ENCODE measurements around the gene PIAS3.
"Not testable (repeated sequence)": the region's sequence is repeated elsewhere in the genome, so short reads cannot be mapped to it uniquely, and the experiment has no call there.

Gene PIAS3

GRCh38 chr1:145843031-145843430 is 15.8 kb downstream of the PIAS3 start:
- no peak overlapping the region for H3K9ac ChIP-seq (ENCODE audit: low read depth, low read length)

GRCh38 chr1:145837656-145838055 is 21.2 kb downstream of the PIAS3 start:
- no peaks in the 10 kb centered on the region for H3K27me3 ChIP-seq (ENCODE audit: control insufficient read depth, insufficient read depth, low read length)
- H3K9me3 ChIP-seq (ENCODE audit: control insufficient read depth, insufficient read depth, low read length), result no peaks in the 10 kb centered on the region
- H3K9ac ChIP-seq (ENCODE audit: low read depth, low read length), result no peak overlapping the region
- H3K4me3 ChIP-seq (ENCODE audit: low read depth, low read length), result no peak overlapping the region
- H3K4me1 ChIP-seq (ENCODE audit: control insufficient read depth, insufficient read depth, low read length), result no peaks in the 10 kb centered on the region
- H3K36me3 ChIP-seq (ENCODE audit: control insufficient read depth, insufficient read depth, low read length), result peaks cover 20% of the 10 kb centered on the region

More at GRCh38 chr1:145843031-145843430, 15.8 kb downstream of the PIAS3 start:
- H3K9me3 ChIP-seq (ENCODE audit: control insufficient read depth, insufficient read depth, low read length), result no peaks in the 10 kb centered on the region
- H3K4me1 ChIP-seq (ENCODE audit: control insufficient read depth, insufficient read depth, low read length), result no peaks in the 10 kb centered on the region
- no peak overlapping the region for H3K4me3 ChIP-seq (ENCODE audit: low read depth, low read length)
- H3K27me3 ChIP-seq (ENCODE audit: control insufficient read depth, insufficient read depth, low read length), result no peaks in the 10 kb centered on the region
- H3K36me3 ChIP-seq (ENCODE audit: control insufficient read depth, insufficient read depth, low read length), result peaks cover 12% of the 10 kb centered on the region

- not testable (repeated sequence) for H3K9me3 ChIP-seq (ENCODE audit: control insufficient read depth, insufficient read depth, low read length); H3K4me1 ChIP-seq (ENCODE audit: control insufficient read depth, insufficient read depth, low read length); H3K9ac ChIP-seq (ENCODE audit: low read depth, low read length); H3K27me3 ChIP-seq (ENCODE audit: control insufficient read depth, insufficient read depth, low read length); H3K4me3 ChIP-seq (ENCODE audit: low read depth, low read length)
- peaks cover 22% of the 10 kb centered on the region for H3K36me3 ChIP-seq (ENCODE audit: control insufficient read depth, insufficient read depth, low read length)
Observed at GRCh38 chr1:145830810-145831209, 28.1 kb downstream of the PIAS3 start.

DNA sequence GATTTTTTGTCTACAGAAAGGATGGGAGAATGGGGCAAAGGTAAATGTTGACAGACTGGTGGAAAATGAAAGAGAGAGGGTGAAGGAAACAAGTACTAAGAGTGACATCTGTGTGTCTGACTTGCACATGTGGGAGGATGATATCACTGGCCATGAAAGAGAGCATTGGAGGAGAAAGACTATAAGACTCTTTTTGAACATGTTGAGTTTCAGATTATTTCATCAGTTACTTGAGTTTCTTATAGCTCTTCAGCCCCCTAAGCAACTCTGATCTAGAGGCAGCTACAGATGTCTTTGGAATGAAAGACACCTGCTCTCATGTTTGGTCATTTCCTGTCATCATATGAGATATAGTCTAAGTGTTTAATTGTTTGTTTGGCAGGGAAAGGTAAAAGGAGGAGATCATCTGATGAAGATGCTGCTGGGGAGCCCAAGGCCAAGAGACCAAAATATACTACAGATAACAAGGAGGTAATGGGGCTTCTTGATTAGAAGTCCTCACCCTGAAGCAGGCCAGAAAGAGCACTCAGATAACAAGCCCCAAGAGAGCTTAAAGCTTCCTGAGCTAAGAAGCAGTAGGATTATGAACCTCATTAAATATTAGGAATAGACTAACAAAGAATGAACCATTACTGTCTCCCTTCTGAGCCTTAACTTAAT is 30.4 kb downstream of the PIAS3 start:
- no peak overlapping the region for H3K4me3 ChIP-seq (ENCODE audit: low read depth, low read length)
- H3K9ac ChIP-seq (ENCODE audit: low read depth, low read length), result no peak overlapping the region
- no peaks in the 10 kb centered on the region for H3K27me3 ChIP-seq (ENCODE audit: control insufficient read depth, insufficient read depth, low read length)
- no peaks in the 10 kb centered on the region for H3K9me3 ChIP-seq (ENCODE audit: control insufficient read depth, insufficient read depth, low read length)
- H3K4me1 ChIP-seq (ENCODE audit: control insufficient read depth, insufficient read depth, low read length), result no peaks in the 10 kb centered on the region
- H3K36me3 ChIP-seq (ENCODE audit: control insufficient read depth, insufficient read depth, low read length), result peaks cover 18% of the 10 kb centered on the region

GRCh38 chr1:145827966-145828365 is 30.9 kb downstream of the PIAS3 start:
- Histone ChIP-seq H3K9ac (ENCODE audit: low read depth, low read length) (no peak overlapping the region), H3K36me3 (ENCODE audit: control insufficient read depth, insufficient read depth, low read length) (peaks cover 18% of the 10 kb centered on the region)

DNA sequence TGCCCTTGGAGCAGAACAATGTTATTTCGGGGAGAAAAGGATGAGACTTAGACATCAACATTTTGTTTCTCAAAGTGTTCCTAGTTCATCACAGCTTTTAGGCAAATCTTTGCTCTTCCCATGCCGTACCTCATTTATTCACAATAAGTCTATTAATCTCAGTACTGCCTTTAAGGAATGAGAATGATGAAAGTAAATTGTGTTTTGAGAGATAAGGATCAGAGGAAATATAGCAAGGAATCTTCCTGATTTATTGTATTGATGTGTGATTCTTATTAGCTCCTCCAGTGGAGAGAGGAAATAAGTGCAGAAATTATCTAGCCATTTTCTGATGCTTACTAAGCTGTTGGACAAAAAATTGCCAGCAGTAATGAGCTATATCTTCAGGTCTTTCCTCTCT is 32.9 kb downstream of the PIAS3 start:
- H3K9me3 ChIP-seq (ENCODE audit: control insufficient read depth, insufficient read depth, low read length), result no peaks in the 10 kb centered on the region
- H3K4me3 ChIP-seq (ENCODE audit: low read depth, low read length), result no peak overlapping the region
- no peaks in the 10 kb centered on the region for H3K27me3 ChIP-seq (ENCODE audit: control insufficient read depth, insufficient read depth, low read length)
- H3K4me1 ChIP-seq (ENCODE audit: control insufficient read depth, insufficient read depth, low read length), result no peaks in the 10 kb centered on the region
- no peak overlapping the region for H3K9ac ChIP-seq (ENCODE audit: low read depth, low read length)
- H3K36me3 ChIP-seq (ENCODE audit: control insufficient read depth, insufficient read depth, low read length), result peaks cover 18% of the 10 kb centered on the region

More at GRCh38 chr1:145827966-145828365, 30.9 kb downstream of the PIAS3 start:
- no peaks in the 10 kb centered on the region for H3K9me3 ChIP-seq (ENCODE audit: control insufficient read depth, insufficient read depth, low read length)
- H3K4me3 ChIP-seq (ENCODE audit: low read depth, low read length), result no peak overlapping the region
- H3K27me3 ChIP-seq (ENCODE audit: control insufficient read depth, insufficient read depth, low read length), result no peaks in the 10 kb centered on the region
- H3K4me1 ChIP-seq (ENCODE audit: control insufficient read depth, insufficient read depth, low read length), result no peaks in the 10 kb centered on the region

DNA sequence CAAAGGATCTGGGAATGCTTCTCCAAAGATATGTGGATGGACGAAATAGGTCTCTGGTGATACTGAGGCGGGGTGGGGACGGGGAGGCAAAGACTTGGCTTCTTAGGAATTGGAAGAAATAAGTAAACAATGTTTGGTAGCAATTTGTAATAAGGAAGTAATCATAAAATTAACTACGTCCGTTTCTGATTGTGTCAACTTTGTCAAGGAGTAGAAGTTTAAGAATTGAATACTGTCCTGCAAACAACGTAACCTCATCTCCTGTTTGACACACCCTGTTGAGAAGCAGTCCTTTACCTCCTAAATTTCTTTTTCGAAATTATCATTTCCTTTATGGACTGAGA is 34.4 kb downstream of the PIAS3 start:
- no peaks in the 10 kb centered on the region for H3K4me1 ChIP-seq (ENCODE audit: control insufficient read depth, insufficient read depth, low read length)
- H3K36me3 ChIP-seq (ENCODE audit: control insufficient read depth, insufficient read depth, low read length), result peaks cover 18% of the 10 kb centered on the region
- H3K27me3 ChIP-seq (ENCODE audit: control insufficient read depth, insufficient read depth, low read length), result no peaks in the 10 kb centered on the region
- peak overlapping the region; percentile 99 for H3K4me3 ChIP-seq (ENCODE audit: low read depth, low read length)
- H3K9me3 ChIP-seq (ENCODE audit: control insufficient read depth, insufficient read depth, low read length), result no peaks in the 10 kb centered on the region
- peak overlapping the region; percentile 97 for H3K9ac ChIP-seq (ENCODE audit: low read depth, low read length)

DNA sequence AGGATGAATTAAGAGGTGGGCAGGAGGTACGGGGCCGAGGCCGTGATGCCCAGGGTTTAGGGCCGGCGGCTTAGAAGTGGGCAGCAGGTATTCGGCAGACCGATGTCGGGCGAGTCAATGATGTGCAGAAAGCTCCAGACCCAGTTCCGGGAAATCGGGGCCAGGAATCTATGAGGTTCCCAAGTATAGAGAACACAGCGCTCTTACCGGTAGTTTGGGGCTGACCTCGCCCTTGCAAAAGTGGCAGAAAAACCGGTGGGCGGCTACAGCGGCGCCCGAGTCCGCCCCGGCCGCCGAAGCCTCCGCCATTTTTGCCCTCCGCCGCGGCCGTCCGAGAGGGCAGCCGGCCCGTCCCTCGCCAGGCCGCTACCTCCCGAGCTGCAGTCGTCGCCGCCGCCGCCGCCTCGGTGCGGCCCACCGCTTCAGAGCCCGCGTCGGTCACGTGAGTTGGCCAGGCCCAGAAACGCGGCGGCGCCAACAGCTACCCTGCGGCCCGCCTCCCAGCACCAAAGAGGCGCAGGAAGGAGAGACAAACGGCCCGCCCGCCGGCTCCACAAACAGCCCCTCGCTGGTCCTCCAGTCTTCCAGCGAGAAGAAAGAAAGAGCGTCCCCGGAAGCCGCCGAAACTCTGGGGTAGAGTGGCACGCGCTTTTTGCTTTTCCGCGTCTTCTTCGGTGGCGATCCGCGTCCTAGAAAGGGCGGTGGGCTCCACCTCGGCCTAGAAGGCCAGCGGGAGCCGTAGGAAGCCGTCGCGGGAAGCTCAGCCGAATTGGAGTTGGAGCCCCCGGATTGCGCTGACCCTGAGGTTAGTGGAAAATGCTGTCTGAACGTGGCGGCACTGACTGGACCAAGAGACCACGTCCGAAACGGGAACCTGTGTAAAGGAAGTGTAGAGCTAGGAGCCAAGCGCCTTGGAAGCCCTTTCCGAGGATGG is 35.0 kb downstream of the PIAS3 start, which contains the start of the genes POLR3C and RNF115:
Gene POLR3C, plus strand, starts transcription at position 636 of the 934 bp plus-strand sequence. CDS start 1,577 bp downstream, outside the sequence.
Gene RNF115, minus strand, starts transcription at position 531 of the 934 bp plus-strand sequence. Its CDS starts 222 bp downstream, at position 309.
- Histone ChIP-seq H3K4me1 (ENCODE audit: control insufficient read depth, insufficient read depth, low read length) (no peaks in the 10 kb centered on the region), H3K9me3 (ENCODE audit: control insufficient read depth, insufficient read depth, low read length) (no peaks in the 10 kb centered on the region), H3K9ac (ENCODE audit: low read depth, low read length) (peak within 1 kb of the TSS; percentile 97), H3K27me3 (ENCODE audit: control insufficient read depth, insufficient read depth, low read length) (no peaks in the 10 kb centered on the region), H3K36me3 (ENCODE audit: control insufficient read depth, insufficient read depth, low read length) (peaks cover 18% of the 10 kb centered on the region), H3K4me3 (ENCODE audit: low read depth, low read length) (peak within 1 kb of the TSS; percentile 99)

- peaks cover 11% of the 10 kb centered on the region for H3K36me3 ChIP-seq (ENCODE audit: control insufficient read depth, insufficient read depth, low read length)
- H3K4me3 ChIP-seq (ENCODE audit: low read depth, low read length); H3K4me1 ChIP-seq (ENCODE audit: control insufficient read depth, insufficient read depth, low read length); H3K9me3 ChIP-seq (ENCODE audit: control insufficient read depth, insufficient read depth, low read length); H3K27me3 ChIP-seq (ENCODE audit: control insufficient read depth, insufficient read depth, low read length); H3K9ac ChIP-seq (ENCODE audit: low read depth, low read length): not testable (repeated sequence)
Observed at GRCh38 chr1:145822779-145823331, 36.0 kb downstream of the PIAS3 start.

DNA sequence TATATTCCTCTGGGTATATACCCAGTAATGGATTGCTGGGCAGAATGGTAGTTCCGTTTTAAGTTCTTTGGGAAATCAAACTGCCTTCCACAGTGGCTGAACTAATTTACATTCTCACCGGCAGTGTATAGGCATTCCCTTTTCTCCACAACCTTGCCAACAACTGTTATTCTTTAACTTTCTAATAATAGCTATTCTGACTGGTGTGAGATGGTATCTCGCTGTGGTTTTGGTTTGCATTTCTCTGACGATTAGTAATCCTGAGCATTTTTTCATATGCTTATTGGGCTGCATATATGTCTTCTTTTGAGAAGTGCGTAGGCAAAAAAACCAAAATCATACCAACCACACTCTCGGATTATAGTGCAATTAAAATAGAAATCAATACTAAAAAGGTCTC is 40.8 kb downstream of the PIAS3 start:
- H3K9me3 ChIP-seq (ENCODE audit: control insufficient read depth, insufficient read depth, low read length); H3K9ac ChIP-seq (ENCODE audit: low read depth, low read length); H3K4me3 ChIP-seq (ENCODE audit: low read depth, low read length); H3K4me1 ChIP-seq (ENCODE audit: control insufficient read depth, insufficient read depth, low read length); H3K36me3 ChIP-seq (ENCODE audit: control insufficient read depth, insufficient read depth, low read length); H3K27me3 ChIP-seq (ENCODE audit: control insufficient read depth, insufficient read depth, low read length): not testable (repeated sequence)

DNA sequence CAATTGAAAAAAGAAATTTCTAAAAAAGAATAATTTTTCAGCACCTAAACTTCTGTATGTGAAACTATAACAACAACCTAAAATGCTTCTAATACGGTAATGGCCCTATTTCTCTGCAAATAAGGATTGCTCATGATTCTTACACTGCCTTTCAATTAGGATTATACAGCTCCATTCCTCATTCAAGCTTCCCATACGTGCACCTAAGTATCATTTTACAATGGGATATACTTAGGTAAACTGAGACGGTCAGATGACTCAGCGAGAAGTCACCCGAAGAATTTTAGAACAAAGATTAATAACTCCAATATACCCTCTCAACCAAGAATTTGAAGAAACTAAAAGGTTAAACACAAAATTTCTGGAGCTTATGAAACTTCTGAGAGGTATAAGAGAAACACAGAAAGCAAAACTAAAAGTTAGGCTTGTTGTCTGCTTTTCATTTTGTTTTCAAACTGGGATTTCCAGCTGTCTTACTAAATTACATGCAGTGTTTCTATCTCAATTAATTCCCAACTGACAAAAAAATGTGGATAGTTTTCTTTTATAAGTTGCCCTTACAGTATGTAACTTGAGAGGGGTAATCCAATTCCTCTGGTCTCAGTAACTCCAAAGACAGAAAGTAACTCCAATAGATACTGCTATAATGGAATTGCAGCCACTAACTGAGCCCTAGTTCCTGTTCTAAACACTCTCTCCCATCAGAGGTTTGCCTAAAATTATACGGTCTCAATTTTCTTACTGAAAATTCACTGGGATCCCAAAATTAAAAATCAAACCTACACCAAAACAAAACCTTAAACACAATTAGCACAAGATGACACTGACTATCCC is 45.7 kb downstream of the PIAS3 start:
- H3K36me3 ChIP-seq (ENCODE audit: control insufficient read depth, insufficient read depth, low read length); H3K27me3 ChIP-seq (ENCODE audit: control insufficient read depth, insufficient read depth, low read length); H3K9me3 ChIP-seq (ENCODE audit: control insufficient read depth, insufficient read depth, low read length); H3K9ac ChIP-seq (ENCODE audit: low read depth, low read length); H3K4me3 ChIP-seq (ENCODE audit: low read depth, low read length); H3K4me1 ChIP-seq (ENCODE audit: control insufficient read depth, insufficient read depth, low read length): not testable (repeated sequence)
